ENCODE results near the gene MBD2.

DNA sequence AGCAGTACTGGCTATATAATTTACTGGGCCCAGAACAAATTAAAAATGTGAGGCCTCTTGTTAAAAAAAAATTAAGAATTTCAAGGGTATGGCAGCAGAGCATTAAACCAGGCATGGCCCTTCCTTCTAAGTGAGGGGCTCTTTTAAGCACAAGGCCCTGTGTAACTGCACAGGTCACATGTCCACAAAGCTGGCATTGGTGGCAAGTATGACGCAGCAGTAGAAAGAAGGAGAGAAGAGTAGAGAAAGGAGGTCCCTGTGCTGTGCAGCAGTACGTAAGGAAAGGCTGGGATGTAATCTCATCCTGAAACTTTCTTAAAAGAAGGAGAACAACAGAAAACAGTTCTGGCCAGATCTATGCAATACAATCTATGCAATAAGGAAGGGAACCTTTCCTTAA, 51.2 kb downstream of the MBD2 start:
- TF ChIP-seq CTCF (IDR thresholded peaks at IDR 0.05), result no peak
- no peak for TF ChIP-seq POLR2A (IDR thresholded peaks at IDR 0.05)
